Ovary (tissue), 3 donors: ENCODE measurements around the gene OTOR.

Experiments
- EP300 ChIP-seq: sonication (generic); formaldehyde crosslinking; IDR thresholded peaks from one replicate; pipeline ENCODE4 v1.6.1; 2017; ENCODE audit warnings: antibody characterized with exemption
- POLR2A ChIP-seq: fragments of 450-650 bp; IDR thresholded peaks from one replicate; pipeline ENCODE4 v1.6.1; 2017; ENCODE audit warnings: antibody characterized with exemption, mild to moderate bottlenecking, moderate library complexity
- TF ChIP-seq, protein P1 (sequence below), 3 donors: fragments of 450-650 bp in 2 of 3; fragments of 200-600 bp in 1 of 3; IDR thresholded peaks; one replicate each; pipeline versions ENCODE4 v1.5.1 to v1.8.0; 2016 to 2022; ENCODE audit warnings: antibody characterized with exemption in 3 of 3, mild to moderate bottlenecking in 1 of 3
- donor health status: DM: no; HTN: no; CAD: no.

- TF ChIP-seq, protein P1, sequence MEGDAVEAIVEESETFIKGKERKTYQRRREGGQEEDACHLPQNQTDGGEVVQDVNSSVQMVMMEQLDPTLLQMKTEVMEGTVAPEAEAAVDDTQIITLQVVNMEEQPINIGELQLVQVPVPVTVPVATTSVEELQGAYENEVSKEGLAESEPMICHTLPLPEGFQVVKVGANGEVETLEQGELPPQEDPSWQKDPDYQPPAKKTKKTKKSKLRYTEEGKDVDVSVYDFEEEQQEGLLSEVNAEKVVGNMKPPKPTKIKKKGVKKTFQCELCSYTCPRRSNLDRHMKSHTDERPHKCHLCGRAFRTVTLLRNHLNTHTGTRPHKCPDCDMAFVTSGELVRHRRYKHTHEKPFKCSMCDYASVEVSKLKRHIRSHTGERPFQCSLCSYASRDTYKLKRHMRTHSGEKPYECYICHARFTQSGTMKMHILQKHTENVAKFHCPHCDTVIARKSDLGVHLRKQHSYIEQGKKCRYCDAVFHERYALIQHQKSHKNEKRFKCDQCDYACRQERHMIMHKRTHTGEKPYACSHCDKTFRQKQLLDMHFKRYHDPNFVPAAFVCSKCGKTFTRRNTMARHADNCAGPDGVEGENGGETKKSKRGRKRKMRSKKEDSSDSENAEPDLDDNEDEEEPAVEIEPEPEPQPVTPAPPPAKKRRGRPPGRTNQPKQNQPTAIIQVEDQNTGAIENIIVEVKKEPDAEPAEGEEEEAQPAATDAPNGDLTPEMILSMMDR (IDR thresholded peaks at IDR 0.05): no peak
- TF ChIP-seq POLR2A (no peak), EP300 (no peak)
Measured at GRCh38 chr20:16708602-16709001, 39.6 kb upstream of the OTOR start.
